HUES48 (cell line): ENCODE data around the gene KLRD1.
"Not testable (repeated sequence)": the region's sequence is repeated elsewhere in the genome, so short reads cannot be mapped to it uniquely, and the experiment has no call there.

Source experiments
- H3K27ac ChIP-seq: one replicate; pipeline ENCODE4 v1.7.0; 2013; ENCODE audit warnings: low read depth, low read length, inconsistent platforms
- H3K27me3 ChIP-seq: 2 replicates; pipeline ENCODE4 v1.6.1; 2013; ENCODE audit warnings: mild to moderate bottlenecking, low read length; ENCODE audit not compliant: control insufficient read depth, insufficient read depth
- H3K36me3 ChIP-seq: 2 replicates; pipeline ENCODE4 v1.6.1; 2013; ENCODE audit warnings: low read length; ENCODE audit not compliant: control insufficient read depth, insufficient read depth
- H3K4me1 ChIP-seq: 2 replicates; pipeline ENCODE4 v1.6.1; 2013; ENCODE audit warnings: mild to moderate bottlenecking, low read length; ENCODE audit not compliant: control insufficient read depth, insufficient read depth
- H3K4me3 ChIP-seq: 2 replicates; pipeline ENCODE4 v1.5.1; 2013; ENCODE audit warnings: mild to moderate bottlenecking, low read depth, low read length
- H3K9ac ChIP-seq: 2 replicates; pipeline ENCODE4 v1.6.1; 2013; ENCODE audit warnings: mild to moderate bottlenecking, low read depth, low read length, moderate library complexity
- H3K9me3 ChIP-seq: 2 replicates; pipeline ENCODE4 v1.6.1; 2013; ENCODE audit warnings: low read length; ENCODE audit not compliant: control insufficient read depth, insufficient read depth

KLRD1 gene

GRCh38 chr12:10293151-10293550, 14.5 kb upstream of the KLRD1 start:
- Histone ChIP-seq H3K9ac (no peak overlapping the region), H3K27ac (no peak overlapping the region), H3K4me1 (no peaks in the 10 kb centered on the region), H3K4me3 (no peak overlapping the region), H3K27me3 (no peaks in the 10 kb centered on the region), H3K9me3 (no peaks in the 10 kb centered on the region), H3K36me3 (no peaks in the 10 kb centered on the region)

GRCh38 chr12:10293570-10294227, 14.0 kb upstream of the KLRD1 start:
- H3K36me3 ChIP-seq: no peaks in the 10 kb centered on the region
- no peaks in the 10 kb centered on the region for H3K27me3 ChIP-seq
- H3K4me1 ChIP-seq: no peaks in the 10 kb centered on the region
- H3K9me3 ChIP-seq: no peaks in the 10 kb centered on the region
- no peak overlapping the region for H3K27ac ChIP-seq
- H3K4me3 ChIP-seq: no peak overlapping the region
- H3K9ac ChIP-seq: no peak overlapping the region

DNA sequence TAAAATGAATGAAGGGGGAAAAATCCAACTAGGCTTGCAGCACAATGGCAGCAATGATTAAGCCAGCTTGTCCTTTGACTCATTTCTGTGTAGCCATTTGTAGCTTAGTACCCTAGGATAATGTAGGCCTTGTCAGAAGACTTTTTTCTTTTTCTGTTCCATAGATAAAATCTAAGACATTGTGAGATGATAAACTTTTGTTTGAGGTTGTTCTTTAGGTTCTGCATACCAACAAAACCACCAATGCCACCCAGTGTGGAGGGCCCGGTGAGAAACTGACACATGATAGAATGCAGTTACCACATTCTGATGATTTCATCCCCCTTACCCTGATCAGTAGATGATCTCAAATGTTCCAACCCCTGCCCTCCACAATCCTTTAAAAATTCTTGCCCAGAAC, 6.6 kb upstream of the KLRD1 start:
- H3K27ac ChIP-seq: no peak overlapping the region
- H3K9me3 ChIP-seq: peaks cover 7% of the 10 kb centered on the region; the same call in 1 of the 2 replicates
- H3K4me3 ChIP-seq: no peak overlapping the region
- H3K4me1 ChIP-seq: peaks cover 10% of the 10 kb centered on the region
- no peak overlapping the region for H3K9ac ChIP-seq
- no peaks in the 10 kb centered on the region for H3K27me3 ChIP-seq
- H3K36me3 ChIP-seq: no peaks in the 10 kb centered on the region

- Histone ChIP-seq H3K9ac (no peak overlapping the region), H3K4me1 (peaks cover 10% of the 10 kb centered on the region), H3K9me3 (peaks cover 7% of the 10 kb centered on the region; the same call in 1 of the 2 replicates), H3K4me3 (no peak overlapping the region), H3K27ac (no peak overlapping the region), H3K27me3 (no peaks in the 10 kb centered on the region), H3K36me3 (no peaks in the 10 kb centered on the region)
These were observed 3.5 kb upstream of the KLRD1 start for GRCh38 chr12:10304161-10304574.

DNA sequence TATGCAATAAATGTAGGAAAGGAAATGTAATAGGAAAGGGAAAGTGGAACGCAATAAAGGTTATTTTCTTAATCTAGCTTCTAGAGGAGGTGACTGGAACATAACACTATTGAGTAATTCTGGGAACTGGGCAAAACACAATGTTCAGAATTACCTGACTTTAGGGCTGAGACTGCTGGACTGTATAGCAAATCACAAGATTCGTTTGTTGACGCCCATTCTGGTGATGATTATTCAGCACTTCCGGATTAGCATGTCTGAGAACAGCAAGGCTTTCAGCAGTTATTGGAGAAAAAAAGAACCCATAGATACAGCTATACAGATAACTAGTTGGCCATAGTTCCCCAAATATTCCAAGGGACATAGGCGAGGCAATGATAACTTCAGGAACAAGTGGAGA, 2.3 kb upstream of the KLRD1 start:
- H3K4me1 ChIP-seq: peaks cover 10% of the 10 kb centered on the region
- H3K9me3 ChIP-seq: peaks cover 7% of the 10 kb centered on the region; the same call in 1 of the 2 replicates
- H3K9ac ChIP-seq: no peak overlapping the region
- no peaks in the 10 kb centered on the region for H3K36me3 ChIP-seq
- H3K4me3 ChIP-seq: no peak overlapping the region
- H3K27me3 ChIP-seq: no peaks in the 10 kb centered on the region
- H3K27ac ChIP-seq: no peak overlapping the region

GRCh38 chr12:10310926-10311720, 3.5 kb downstream of the KLRD1 start:
- Histone ChIP-seq H3K27me3 (no peaks in the 10 kb centered on the region), H3K36me3 (no peaks in the 10 kb centered on the region), H3K4me3 (no peak overlapping the region), H3K9ac (no peak overlapping the region), H3K4me1 (no peaks in the 10 kb centered on the region), H3K27ac (no peak overlapping the region), H3K9me3 (no peaks in the 10 kb centered on the region)

GRCh38 chr12:10319388-10319787, 11.7 kb downstream of the KLRD1 start:
- Histone ChIP-seq H3K27me3 (no peaks in the 10 kb centered on the region), H3K36me3 (no peaks in the 10 kb centered on the region), H3K4me1 (no peaks in the 10 kb centered on the region), H3K27ac (no peak overlapping the region), H3K9me3 (no peaks in the 10 kb centered on the region), H3K9ac (no peak overlapping the region), H3K4me3 (no peak overlapping the region)

DNA sequence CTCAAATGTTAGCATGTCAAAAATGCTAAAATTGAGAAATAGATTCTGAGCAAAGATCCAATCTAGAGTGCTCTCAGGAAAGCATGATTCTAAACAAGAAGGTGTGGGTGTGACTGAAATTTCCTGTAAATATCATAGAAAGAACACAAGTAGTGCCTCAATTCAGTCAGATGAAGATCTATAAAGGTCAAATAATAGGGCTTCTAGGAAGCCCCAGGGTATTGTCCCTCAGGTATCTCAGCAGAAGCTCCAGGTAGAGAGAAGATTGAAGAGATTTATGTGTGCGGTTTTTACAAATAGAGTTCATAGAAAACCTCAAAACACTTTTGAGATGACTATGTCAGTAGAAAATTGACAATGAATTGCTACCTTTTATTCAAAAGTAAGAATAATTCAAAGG, 13.0 kb downstream of the KLRD1 start:
- no peak overlapping the region for H3K27ac ChIP-seq
- no peaks in the 10 kb centered on the region for H3K4me1 ChIP-seq
- no peaks in the 10 kb centered on the region for H3K9me3 ChIP-seq
- no peak overlapping the region for H3K4me3 ChIP-seq
- H3K27me3 ChIP-seq: no peaks in the 10 kb centered on the region
- H3K9ac ChIP-seq: no peak overlapping the region
- no peaks in the 10 kb centered on the region for H3K36me3 ChIP-seq

DNA sequence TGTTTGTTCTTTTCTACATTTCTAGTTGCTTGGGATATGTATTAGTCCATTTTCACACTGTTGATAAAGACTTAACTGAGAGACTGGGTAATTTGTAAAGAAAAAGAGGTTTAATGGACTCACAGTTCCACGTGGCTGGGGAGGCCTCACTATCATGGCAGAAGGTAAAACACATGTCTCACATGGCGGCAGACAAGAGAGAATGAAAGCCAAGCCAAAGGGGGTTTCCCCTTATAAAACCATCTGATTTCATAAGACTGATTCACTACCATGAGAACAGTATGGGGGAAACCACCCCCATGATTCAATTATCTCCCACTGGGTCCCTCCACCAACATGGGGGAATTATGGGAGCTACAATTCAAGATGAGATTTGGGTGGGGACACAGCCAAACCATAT, 21.0 kb downstream of the KLRD1 start:
- H3K27me3 ChIP-seq, H3K9me3 ChIP-seq, H3K4me3 ChIP-seq, H3K36me3 ChIP-seq, H3K9ac ChIP-seq, H3K27ac ChIP-seq, H3K4me1 ChIP-seq: not testable (repeated sequence)

DNA sequence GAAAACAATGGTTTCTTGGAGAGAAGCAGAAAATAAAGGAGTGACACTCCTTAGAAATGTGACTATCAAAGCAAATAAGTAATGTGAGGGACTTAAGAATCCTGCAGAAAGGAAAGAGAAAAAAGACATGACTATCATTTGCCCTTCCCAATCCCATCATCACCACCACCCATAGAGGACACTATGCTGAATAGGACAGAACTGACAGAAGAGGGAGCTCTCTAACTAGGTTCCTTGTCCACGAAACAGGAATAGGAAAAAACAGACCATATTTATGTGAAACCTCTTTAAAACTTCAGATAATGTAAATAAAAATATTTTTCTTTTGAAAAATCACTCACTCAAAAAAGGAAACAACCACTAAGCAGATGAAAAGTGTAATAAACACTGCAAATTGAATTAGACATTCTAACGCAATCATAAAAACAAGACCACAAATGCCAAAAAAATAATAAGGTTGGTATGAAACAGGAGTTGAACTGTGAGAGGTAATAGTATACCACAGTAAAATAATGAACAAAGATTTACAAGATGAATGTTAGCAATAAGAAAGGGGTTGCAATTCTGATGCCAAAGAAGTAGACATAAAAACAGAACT, 24.1 kb downstream of the KLRD1 start:
- H3K9me3 ChIP-seq: no peaks in the 10 kb centered on the region
- no peak overlapping the region for H3K4me3 ChIP-seq
- H3K36me3 ChIP-seq: no peaks in the 10 kb centered on the region
- no peak overlapping the region for H3K9ac ChIP-seq
- H3K27ac ChIP-seq: no peak overlapping the region
- H3K27me3 ChIP-seq: no peaks in the 10 kb centered on the region
- no peaks in the 10 kb centered on the region for H3K4me1 ChIP-seq

DNA sequence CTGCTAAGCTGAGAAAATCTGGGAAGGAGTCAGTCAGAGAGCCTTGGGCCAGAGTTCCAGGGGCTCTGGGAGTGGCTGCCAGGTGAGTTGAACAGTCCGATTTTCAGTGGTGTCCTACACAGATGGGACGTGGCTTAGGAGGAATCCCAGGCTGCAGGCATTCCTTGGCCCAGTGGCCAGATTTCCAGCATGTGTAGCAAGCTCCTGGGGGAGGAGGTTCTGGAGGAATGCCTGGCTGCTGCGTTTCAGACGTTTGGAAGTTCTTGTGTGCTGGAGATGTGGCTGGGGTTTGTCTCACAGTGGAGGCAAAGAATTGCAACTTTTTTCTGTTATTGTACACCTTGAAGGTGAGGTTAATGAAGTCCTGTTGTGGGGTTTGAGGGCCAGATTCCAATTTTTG, 28.5 kb downstream of the KLRD1 start:
- not testable (repeated sequence) for H3K4me3 ChIP-seq, H3K9me3 ChIP-seq, H3K9ac ChIP-seq, H3K4me1 ChIP-seq, H3K36me3 ChIP-seq, H3K27me3 ChIP-seq, H3K27ac ChIP-seq
